Islet of Langerhans (tissue), 1 donor: ENCODE measurements around the gene CTTNBP2NL.

Experiments used
- FAIRE-seq: peaks from one replicate; lab custom pipeline; 2011; peaks lifted over from hg19 to GRCh38; lab: Jason Lieb, UNC

Gene CTTNBP2NL

DNA sequence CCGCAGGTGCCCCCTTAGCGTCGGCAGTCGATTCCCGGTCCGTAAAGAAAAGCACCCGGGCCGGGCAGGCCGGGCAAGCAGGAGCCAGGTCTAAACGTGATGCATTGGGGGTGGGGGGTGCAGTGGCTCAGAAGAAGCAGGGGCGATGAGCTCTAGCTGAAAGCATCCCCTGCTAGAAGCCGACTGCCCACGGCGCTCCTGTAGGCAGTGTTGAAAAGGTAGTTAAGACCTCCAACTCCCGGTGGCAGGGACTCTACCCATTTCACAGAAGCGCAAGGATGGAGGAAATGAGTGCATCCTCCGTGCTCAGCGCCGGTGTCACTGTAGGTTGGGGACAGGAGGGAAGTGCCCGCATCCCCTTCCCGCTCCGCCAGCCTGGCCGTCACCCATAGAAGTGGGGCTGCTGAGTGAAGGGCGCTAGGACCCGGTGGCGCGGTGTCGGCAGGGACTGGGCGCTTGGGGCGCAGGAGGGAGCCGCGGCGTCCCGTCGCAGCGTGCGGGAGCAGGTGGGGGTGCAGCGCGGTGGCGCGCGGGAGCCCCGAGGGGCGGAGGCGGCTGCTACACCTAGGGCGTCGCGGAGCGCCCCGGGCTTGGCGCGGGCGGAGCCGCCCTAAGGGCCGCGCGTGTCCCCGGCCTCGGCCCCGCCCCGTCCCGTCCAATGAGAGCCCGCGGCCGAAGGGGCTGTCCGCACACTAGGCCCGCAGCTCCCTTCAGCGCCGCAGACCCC is 112.4 kb downstream of the CTTNBP2NL start, which contains the start of gene WNT2B:
Gene WNT2B (plus strand): TSS at position 688 of the 727 bp plus-strand sequence. CDS start 298 bp downstream, outside the sequence.
- no peak for FAIRE-seq

DNA sequence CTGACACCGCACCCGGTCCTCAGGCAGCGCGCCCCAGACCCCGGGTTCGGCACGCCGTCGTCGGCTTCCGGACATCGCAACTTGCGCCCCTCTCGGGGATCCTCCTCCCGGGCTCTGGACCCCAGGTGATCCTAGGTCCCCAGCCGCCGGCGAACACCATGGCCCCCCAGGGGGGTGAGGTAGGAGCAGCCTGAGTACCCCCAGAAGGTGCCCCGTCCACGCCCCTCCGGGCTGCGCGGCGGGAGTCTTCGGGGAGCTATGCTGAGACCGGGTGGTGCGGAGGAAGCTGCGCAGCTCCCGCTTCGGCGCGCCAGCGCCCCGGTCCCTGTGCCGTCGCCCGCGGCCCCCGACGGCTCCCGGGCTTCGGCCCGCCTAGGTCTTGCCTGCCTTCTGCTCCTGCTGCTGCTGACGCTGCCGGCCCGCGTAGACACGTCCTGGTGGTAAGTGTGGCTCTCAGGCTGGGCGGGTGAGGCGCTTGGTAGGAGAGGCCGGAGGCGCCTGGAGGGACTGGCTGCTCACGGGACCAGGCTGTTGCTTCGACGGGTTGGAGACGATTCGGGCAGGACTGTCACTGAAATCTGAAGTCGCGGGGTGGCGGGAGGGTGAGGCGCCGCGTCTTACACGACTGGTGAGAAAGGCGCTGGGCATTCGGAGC is 113.1 kb downstream of the CTTNBP2NL start:
- FAIRE-seq = no peak

DNA sequence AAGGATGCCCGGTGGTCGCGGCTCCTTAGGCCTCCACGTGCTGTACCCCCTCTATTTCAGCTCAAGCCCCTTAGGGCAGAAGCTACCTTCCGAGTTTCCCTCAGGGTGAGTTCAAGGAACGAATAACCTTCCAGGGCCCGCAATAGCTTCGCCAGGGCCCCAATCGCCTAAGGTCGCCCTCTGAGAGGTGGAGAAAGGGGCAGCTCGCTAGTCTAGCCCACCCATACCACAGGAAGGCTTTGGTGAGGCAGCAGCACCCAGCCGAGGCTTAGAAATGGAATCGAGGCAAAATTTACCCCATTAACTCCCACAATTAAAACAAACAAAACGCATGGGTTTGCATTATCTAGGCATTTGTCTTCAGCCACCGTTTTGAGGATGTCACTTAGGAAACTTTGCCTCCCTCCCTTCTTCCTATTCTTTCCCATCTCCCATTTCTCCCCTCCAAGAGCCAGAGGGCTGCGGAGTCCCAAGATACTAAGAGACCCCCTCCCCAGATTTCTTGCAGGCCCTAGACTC is 113.7 kb downstream of the CTTNBP2NL start:
- no peak for FAIRE-seq

DNA sequence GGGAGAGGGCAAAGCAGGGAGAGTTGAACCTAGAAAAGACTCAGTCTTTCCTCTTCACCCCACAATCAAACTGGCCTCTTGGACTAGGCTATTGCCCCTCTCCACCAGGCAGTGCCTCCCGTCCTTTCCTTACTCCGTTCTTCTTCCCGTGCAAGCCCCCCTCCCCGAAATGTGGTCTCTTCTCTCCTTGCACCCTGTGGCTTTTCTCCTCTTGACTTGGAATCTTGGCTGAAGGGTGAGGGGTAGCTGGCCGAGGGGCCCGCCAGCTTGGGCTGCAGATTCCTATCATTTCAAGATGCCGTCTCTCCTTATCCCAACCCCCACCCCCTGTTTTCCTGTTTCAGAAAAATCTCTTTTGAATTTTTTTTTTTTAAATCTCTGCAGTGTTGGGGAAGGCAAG is 114.3 kb downstream of the CTTNBP2NL start:
- FAIRE-seq = no peak
